Osteocyte (in vitro differentiated cells): ENCODE measurements around the gene TMED1. TPM values are rescaled to one million over a fixed set of nuclear protein-coding genes. Genes with fewer than 3 reads are reported as not detected.

ENCODE experiments used
- DNase-seq: peaks from one replicate; pipeline ENCODE4 v3.0.0; 2021; ENCODE audit warnings: mixed read lengths; ENCODE audit not compliant: unreplicated experiment; ENCODE audit errors: extremely low spot score
- H3K27ac Mint-ChIP-seq: one replicate; pipeline ENCODE4 v1.8.0; 2021; ENCODE audit warnings: mild to moderate bottlenecking, mixed read lengths; ENCODE audit not compliant: unreplicated experiment
- H3K27me3 Mint-ChIP-seq: one replicate; pipeline ENCODE4 v1.8.0; 2021; ENCODE audit warnings: mixed read lengths; ENCODE audit not compliant: unreplicated experiment
- H3K36me3 Mint-ChIP-seq: one replicate; pipeline ENCODE4 v1.8.0; 2021; ENCODE audit warnings: mixed read lengths; ENCODE audit not compliant: unreplicated experiment
- H3K4me1 Mint-ChIP-seq: one replicate; pipeline ENCODE4 v1.8.0; 2021; ENCODE audit warnings: mixed read lengths; ENCODE audit not compliant: unreplicated experiment
- H3K4me3 Mint-ChIP-seq: one replicate; pipeline ENCODE4 v1.8.0; 2021; ENCODE audit warnings: mild to moderate bottlenecking, moderate library complexity, mixed read lengths; ENCODE audit not compliant: unreplicated experiment
- H3K9me3 Mint-ChIP-seq: one replicate; pipeline ENCODE4 v1.8.0; 2021; ENCODE audit warnings: mixed read lengths; ENCODE audit not compliant: unreplicated experiment
- CTCF ChIP-seq: fragments of 200-600 bp; sonication (generic); IDR thresholded peaks from 2 replicates; pipeline ENCODE4 v1.5.0; 2021; ENCODE audit warnings: antibody characterized with exemption, mild to moderate bottlenecking, moderate library complexity
- total RNA-seq: library from RNA; stranded (reverse); gene quantifications from 2 replicates; pipeline ENCODE4 v1.2.1, GENCODE V29; 2021

TMED1 gene
- total RNA-seq, 1 donor from 2014 or later, result 35.5 TPM

- H3K4me3 Mint-ChIP-seq, result peak overlapping the region; percentile 93
- TF ChIP-seq CTCF, result no peak
- peaks cover 8% of the 10 kb centered on the region for H3K36me3 Mint-ChIP-seq
- H3K9me3 Mint-ChIP-seq, result peaks cover 7% of the 10 kb centered on the region
- peaks cover 15% of the 10 kb centered on the region for H3K4me1 Mint-ChIP-seq
- peak overlapping the region; percentile 99 for H3K27ac Mint-ChIP-seq
- no peak for DNase-seq
- H3K27me3 Mint-ChIP-seq, result no peaks in the 10 kb centered on the region
Observed at GRCh38 chr19:10836479-10837330, 693 bp upstream of the TMED1 start.

DNA sequence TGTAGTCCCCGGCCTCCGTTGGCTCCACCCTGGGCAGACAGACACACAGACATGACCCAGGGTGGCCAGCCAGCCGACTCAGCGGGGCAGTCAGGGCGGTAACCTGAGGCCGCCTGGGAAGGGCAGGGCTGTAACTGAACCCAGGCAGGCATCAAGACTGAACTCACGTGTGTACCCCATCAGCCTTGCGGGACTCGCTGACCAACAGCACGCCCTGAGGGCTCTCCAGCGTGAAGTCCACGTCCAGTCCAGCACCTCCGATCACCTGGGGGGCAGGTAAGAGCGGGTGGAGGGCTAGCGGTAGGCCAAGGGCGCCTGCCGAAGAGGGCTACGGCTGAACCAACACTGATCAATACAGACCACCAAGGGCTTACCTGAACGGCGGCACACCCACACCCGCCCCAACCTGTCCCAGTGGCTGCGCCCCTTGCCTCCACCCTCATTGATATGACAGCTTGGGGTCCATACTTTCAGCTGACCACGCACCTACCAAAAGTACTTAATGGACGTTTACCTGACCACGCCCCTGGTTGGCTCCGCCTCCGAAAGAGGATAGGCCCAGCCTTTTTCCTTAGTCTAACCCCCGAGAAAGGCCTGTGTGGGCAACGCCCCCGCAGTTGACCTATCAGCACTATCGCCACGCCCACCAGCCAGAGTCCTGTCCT, 791 bp downstream of the TMED1 start:
- H3K4me3 Mint-ChIP-seq, result peak overlapping the region; percentile 93
- peaks cover 8% of the 10 kb centered on the region for H3K36me3 Mint-ChIP-seq
- no peak for TF ChIP-seq CTCF
- peak overlapping the region; percentile 99 for H3K27ac Mint-ChIP-seq
- no peaks in the 10 kb centered on the region for H3K27me3 Mint-ChIP-seq
- H3K9me3 Mint-ChIP-seq, result peaks cover 7% of the 10 kb centered on the region
- H3K4me1 Mint-ChIP-seq, result peaks cover 15% of the 10 kb centered on the region
- DNase-seq, result no peak

DNA sequence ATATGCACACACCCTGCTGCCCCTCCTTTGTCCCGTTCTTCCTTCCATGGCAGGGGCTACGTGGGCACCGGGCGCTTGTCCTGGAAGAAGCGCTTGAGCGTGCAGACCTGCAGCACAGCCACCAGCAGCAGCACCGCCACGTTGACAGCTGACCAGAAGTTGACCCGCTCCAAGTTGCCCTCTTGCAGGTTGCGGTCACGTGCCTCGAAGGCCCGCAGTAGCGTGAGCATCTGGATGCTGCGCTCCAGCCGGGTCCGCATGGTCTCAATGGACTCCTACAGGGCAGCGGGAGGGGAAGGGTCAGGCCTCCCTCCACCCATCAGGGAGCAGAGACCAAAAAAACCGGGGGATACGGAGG, 3.1 kb downstream of the TMED1 start:
- Mint-ChIP-seq H3K36me3 (peaks cover 8% of the 10 kb centered on the region), H3K27ac (no peak overlapping the region), H3K27me3 (no peaks in the 10 kb centered on the region), H3K9me3 (no peaks in the 10 kb centered on the region), H3K4me3 (no peak overlapping the region), H3K4me1 (peaks cover 15% of the 10 kb centered on the region)
- DNase-seq, result no peak
- no peak for TF ChIP-seq CTCF

- H3K9me3 Mint-ChIP-seq, result no peaks in the 10 kb centered on the region
- peaks cover 15% of the 10 kb centered on the region for H3K4me1 Mint-ChIP-seq
- DNase-seq, result no peak
- H3K36me3 Mint-ChIP-seq, result peaks cover 8% of the 10 kb centered on the region
- no peak overlapping the region for H3K4me3 Mint-ChIP-seq
- TF ChIP-seq CTCF, result no peak
- H3K27ac Mint-ChIP-seq, result no peak overlapping the region
- H3K27me3 Mint-ChIP-seq, result no peaks in the 10 kb centered on the region
Observed at GRCh38 chr19:10831987-10832938, 3.7 kb downstream of the TMED1 start.
